H9 (cell line): Measurements from ENCODE around the gene KIRREL3. TPM values are rescaled to one million over a fixed set of nuclear protein-coding genes. Genes with fewer than 3 reads are reported as not detected.

Experiments used
- DNase-seq: peaks from one replicate; pipeline ENCODE4 v3.0.0-alpha.2; 2017
- H2AFZ ChIP-seq: one replicate; pipeline ENCODE4 v1.6.1; 2013; ENCODE audit warnings: mild to moderate bottlenecking, low read length, control low read depth, moderate library complexity
- H2AK5ac ChIP-seq: 2 replicates; pipeline ENCODE4 v1.6.1; 2013; ENCODE audit warnings: low read length, control low read depth, mixed read lengths; ENCODE audit not compliant: insufficient read length
- H2BK120ac ChIP-seq: one replicate; pipeline ENCODE4 v1.6.1; 2013; ENCODE audit warnings: low read depth, mild to moderate bottlenecking, low read length, control low read depth, inconsistent platforms; ENCODE audit not compliant: poor library complexity, severe bottlenecking
- H2BK12ac ChIP-seq: 2 replicates; pipeline ENCODE4 v1.6.1; 2013; ENCODE audit warnings: low read length, control low read depth, mixed read lengths, low read depth; ENCODE audit not compliant: insufficient read length
- H2BK15ac ChIP-seq: 2 replicates; pipeline ENCODE4 v1.6.1; 2013; ENCODE audit warnings: low read depth, low read length, control low read depth
- H2BK20ac ChIP-seq: one replicate; pipeline ENCODE4 v1.6.1; 2013; ENCODE audit warnings: low read depth, mild to moderate bottlenecking, low read length, control low read depth, inconsistent platforms; ENCODE audit not compliant: poor library complexity, severe bottlenecking
- H2BK5ac ChIP-seq: 2 replicates; pipeline ENCODE4 v1.6.1; 2013; ENCODE audit warnings: low read length, control low read depth, mixed read lengths; ENCODE audit not compliant: insufficient read length
- H3K14ac ChIP-seq: 2 replicates; pipeline ENCODE4 v1.6.1; 2013; ENCODE audit warnings: low read length, control low read depth; ENCODE audit not compliant: insufficient read depth
- H3K18ac ChIP-seq: 2 replicates; pipeline ENCODE4 v1.6.1; 2013; ENCODE audit warnings: low read depth, mild to moderate bottlenecking, mixed read lengths, low read length, control low read depth; ENCODE audit not compliant: insufficient read length
- H3K23ac ChIP-seq: 2 replicates; pipeline ENCODE4 v1.6.1; 2013; ENCODE audit warnings: low read length, control low read depth, mixed read lengths, low read depth; ENCODE audit not compliant: insufficient read length
- H3K23me2 ChIP-seq: 2 replicates; pipeline ENCODE4 v1.6.1; 2013; ENCODE audit warnings: low read depth, mild to moderate bottlenecking, mixed read lengths, low read length, control low read depth; ENCODE audit not compliant: insufficient read length, poor library complexity, severe bottlenecking
- H3K27ac ChIP-seq: 2 replicates; pipeline ENCODE4 v1.5.1; 2013; ENCODE audit warnings: low read length, control low read depth, mixed read lengths, low read depth; ENCODE audit not compliant: insufficient read length
- H3K27me3 ChIP-seq: 2 replicates; pipeline ENCODE4 v1.6.1; 2013; ENCODE audit warnings: low read length, control low read depth, inconsistent platforms; ENCODE audit not compliant: insufficient read depth
- H3K4ac ChIP-seq: 2 replicates; pipeline ENCODE4 v1.6.1; 2013; ENCODE audit warnings: low read depth, mild to moderate bottlenecking, control low read depth, inconsistent platforms, low read length, moderate library complexity
- H3K4me1 ChIP-seq: 2 replicates; pipeline ENCODE4 v1.6.1; 2013; ENCODE audit warnings: low read length, control low read depth, inconsistent platforms; ENCODE audit not compliant: insufficient read depth
- H3K4me2 ChIP-seq: 2 replicates; pipeline ENCODE4 v1.6.1; 2013; ENCODE audit warnings: low read length, control low read depth, mixed read lengths; ENCODE audit not compliant: insufficient read length, insufficient read depth
- H3K56ac ChIP-seq: 2 replicates; pipeline ENCODE4 v1.6.1; 2013; ENCODE audit warnings: low read depth, mild to moderate bottlenecking, mixed read lengths, low read length, control low read depth; ENCODE audit not compliant: insufficient read length
- H3K79me1 ChIP-seq: 2 replicates; pipeline ENCODE4 v1.6.1; 2013; ENCODE audit warnings: low read depth, mild to moderate bottlenecking, moderate library complexity, low read length, control low read depth, inconsistent platforms; ENCODE audit not compliant: insufficient read depth, poor library complexity, severe bottlenecking
- H3K79me2 ChIP-seq: 2 replicates; pipeline ENCODE4 v1.6.1; 2013; ENCODE audit warnings: low read length, control low read depth, inconsistent platforms; ENCODE audit not compliant: insufficient read depth
- H3K9ac ChIP-seq: 2 replicates; pipeline ENCODE4 v1.6.1; 2013; ENCODE audit warnings: low read length, control low read depth, mixed read lengths; ENCODE audit not compliant: insufficient read length; ENCODE audit errors: extremely low read depth
- H3K9me3 ChIP-seq: one replicate; pipeline ENCODE4 v1.6.1; 2013; ENCODE audit warnings: low read depth, low read length, inconsistent platforms; ENCODE audit not compliant: control insufficient read depth
- H3T11ph ChIP-seq: one replicate; pipeline ENCODE4 v1.6.1; 2013; ENCODE audit warnings: mild to moderate bottlenecking, low read length, control low read depth, inconsistent platforms
- H4K20me1 ChIP-seq: one replicate; pipeline ENCODE4 v1.6.1; 2013; ENCODE audit not compliant: control insufficient read depth, insufficient read length, insufficient read depth
- H4K5ac ChIP-seq: 2 replicates; pipeline ENCODE4 v1.6.1; 2013; ENCODE audit warnings: low read depth, mild to moderate bottlenecking, mixed read lengths, low read length, control low read depth; ENCODE audit not compliant: insufficient read length
- H4K8ac ChIP-seq: replicated peaks from 2 replicates; pipeline ENCODE4 v1.6.1; 2013; ENCODE audit warnings: low read length, control low read depth, mixed read lengths, low read depth; ENCODE audit not compliant: insufficient read length
- H4K91ac ChIP-seq: 2 replicates; pipeline ENCODE4 v1.6.1; 2013; ENCODE audit warnings: low read depth, mild to moderate bottlenecking, moderate library complexity, mixed read lengths, low read length, control low read depth; ENCODE audit not compliant: insufficient read length
- H3K27ac Mint-ChIP-seq, 3 experiments: 2 replicates in 2 of 3; 3 replicates in 1 of 3; pipeline ENCODE4 v1.8.0; 2020 to 2021; ENCODE audit warnings: mixed read lengths in 3 of 3, mild to moderate bottlenecking in 1 of 3, moderate library complexity in 1 of 3
- H3K27me3 Mint-ChIP-seq: 2 replicates; pipeline ENCODE4 v1.8.0; 2021; ENCODE audit warnings: low read depth, mild to moderate bottlenecking, moderate library complexity, mixed read lengths
- H3K36me3 Mint-ChIP-seq, 3 experiments: 2 replicates in 2 of 3; 3 replicates in 1 of 3; pipeline ENCODE4 v1.8.0; 2020 to 2021; ENCODE audit warnings: low read depth in 3 of 3, mixed read lengths in 3 of 3; ENCODE audit not compliant: insufficient read depth in 1 of 3
- H3K4me1 Mint-ChIP-seq, 2 experiments: 2 replicates each; pipeline ENCODE4 v1.8.0; 2020; ENCODE audit warnings: mixed read lengths in 2 of 2
- H3K4me3 Mint-ChIP-seq, 2 experiments: 2 replicates in 1 of 2; 3 replicates in 1 of 2; pipeline ENCODE4 v1.8.0; 2020 to 2021; ENCODE audit warnings: mild to moderate bottlenecking in 2 of 2, mixed read lengths in 2 of 2, moderate library complexity in 1 of 2
- H3K9me3 Mint-ChIP-seq, 2 experiments: 2 replicates in 1 of 2; 3 replicates in 1 of 2; pipeline ENCODE4 v1.8.0; 2020; ENCODE audit warnings: mild to moderate bottlenecking in 2 of 2, mixed read lengths in 2 of 2, moderate library complexity in 1 of 2
- CTCF ChIP-seq: fragments of 200-600 bp; sonication (generic); conservative IDR thresholded peaks from 3 replicates; pipeline ENCODE4 v1.8.0; 2021; ENCODE audit warnings: antibody characterized with exemption, mild to moderate bottlenecking
- WGBS: extraction: QIAGEN DNeasy Blood & Tissue Kit; methylation state at CpG from one replicate; pipeline ENCODE4 v1.1.7; 2013; ENCODE audit warnings: missing lambda C conversion rate, low lambda C conversion rate, mixed read lengths; ENCODE audit not compliant: insufficient read length; ENCODE audit errors: extremely low coverage; 5-methylcytosine and 5-hydroxymethylcytosine counted together
- total RNA-seq: library from RNA; stranded (reverse); gene quantifications from 2 replicates; pipeline ENCODE4 v1.2.1, GENCODE V29; 2021

Gene KIRREL3
- total RNA-seq, 1 experiment from 2014 or later = 0.17 TPM

GRCh38 chr11:126466236-126467045, 534.1 kb downstream of the KIRREL3 start:
- no CpG with 5 or more reads among the region's 18 CpGs for WGBS
- no peaks in the 10 kb centered on the region for H3K23me2 ChIP-seq
- H2AFZ ChIP-seq = no peak overlapping the region
- H3K14ac ChIP-seq = no peak overlapping the region
- H3K4me1 Mint-ChIP-seq = peaks cover 13 to 20% of the 10 kb centered on the region in 2 experiments
- H2BK5ac ChIP-seq = no peak overlapping the region
- no peak overlapping the region for H3K56ac ChIP-seq
- H4K5ac ChIP-seq = no peak overlapping the region
- H3T11ph ChIP-seq = no peak overlapping the region
- no peak overlapping the region for H4K91ac ChIP-seq
- H3K23ac ChIP-seq = no peak overlapping the region
- no peak overlapping the region for H3K27ac ChIP-seq
- H3K9ac ChIP-seq = no peak overlapping the region
- no peaks in the 10 kb centered on the region for H3K27me3 ChIP-seq
- H3K4ac ChIP-seq = no peak overlapping the region
- no peak overlapping the region for H3K18ac ChIP-seq
- H3K27me3 Mint-ChIP-seq = peaks cover 14% of the 10 kb centered on the region
- H3K4me3 Mint-ChIP-seq = no peak overlapping the region; a peak in 1 of 5 replicates
- H3K4me2 ChIP-seq = no peak overlapping the region
- H3K79me2 ChIP-seq = no peaks in the 10 kb centered on the region
- no peak overlapping the region for H2BK15ac ChIP-seq
- no peak overlapping the region for H2BK20ac ChIP-seq
- H2BK12ac ChIP-seq = no peak overlapping the region
- H2AK5ac ChIP-seq = no peak overlapping the region
- no peaks in the 10 kb centered on the region for H3K79me1 ChIP-seq
- H3K9me3 ChIP-seq = no peaks in the 10 kb centered on the region
- no peak overlapping the region for H4K8ac ChIP-seq
- peaks cover 0 to 5% (median 0%) of the 10 kb centered on the region in 3 experiments; a peak in 1 of 7 replicates for H3K36me3 Mint-ChIP-seq
- H3K9me3 Mint-ChIP-seq = peaks cover 3 to 4% of the 10 kb centered on the region in 2 experiments; a peak in 1 of 5 replicates
- no peak overlapping the region for H3K27ac Mint-ChIP-seq
- DNase-seq = no peak
- no peak for TF ChIP-seq CTCF
- H3K4me1 ChIP-seq = no peaks in the 10 kb centered on the region; the same call in 1 of the 2 replicates
- H2BK120ac ChIP-seq = no peak overlapping the region
- H4K20me1 ChIP-seq = no peaks in the 10 kb centered on the region
